HL-60/S4 (cell line): ENCODE results near the gene BRD1.
"Not testable (repeated sequence)": the region's sequence is repeated elsewhere in the genome, so short reads cannot be mapped to it uniquely, and the experiment has no call there.

Source experiments
- in situ Hi-C: fragments of 300-500 bp; cut with MboI; formaldehyde crosslinking; loops from 2 replicates; pipeline ENCODE4 v1.14.3; 2022; ENCODE audit warnings: low sequenced_read_pairs

BRD1 gene

GRCh38 chr22:49785046-49785521 lies 42.6 kb downstream of the BRD1 start:
- in situ Hi-C loops = no loop called here

GRCh38 chr22:49784630-49784971 lies 43.1 kb downstream of the BRD1 start:
- in situ Hi-C loops = no loop called here

GRCh38 chr22:49783926-49784629 lies 43.6 kb downstream of the BRD1 start:
- in situ Hi-C loops = no loop called here

- in situ Hi-C loops = no loop called here
These were observed 44.5 kb downstream of the BRD1 start for GRCh38 chr22:49783036-49783746.

- in situ Hi-C loops = not testable (repeated sequence)
These were observed 45.8 kb downstream of the BRD1 start for GRCh38 chr22:49781886-49782285.

GRCh38 chr22:49781289-49781782 lies 46.3 kb downstream of the BRD1 start:
- in situ Hi-C loops = no loop called here

GRCh38 chr22:49780698-49781288 lies 46.9 kb downstream of the BRD1 start:
- in situ Hi-C loops = no loop called here

GRCh38 chr22:49779853-49780697 lies 47.6 kb downstream of the BRD1 start:
- in situ Hi-C loops = no loop called here

- in situ Hi-C loops = no loop called here
These were observed 48.5 kb downstream of the BRD1 start for GRCh38 chr22:49779211-49779610.

GRCh38 chr22:49777569-49778249 lies 50.0 kb downstream of the BRD1 start:
- in situ Hi-C loops = no loop called here

- in situ Hi-C loops = no loop called here
These were observed 50.8 kb downstream of the BRD1 start for GRCh38 chr22:49776891-49777290.

GRCh38 chr22:49775867-49776511 lies 51.7 kb downstream of the BRD1 start:
- in situ Hi-C loops = no loop called here

- in situ Hi-C loops = no loop called here
These were observed 52.3 kb downstream of the BRD1 start for GRCh38 chr22:49775191-49775866.

GRCh38 chr22:49774499-49775151 lies 53.0 kb downstream of the BRD1 start:
- in situ Hi-C loops = loop anchor here (25.0 kb wide), 1 partner anchor 438 kb away; the partner anchor contains the start of gene SELENOO

GRCh38 chr22:49774046-49774445 lies 53.6 kb downstream of the BRD1 start:
- in situ Hi-C loops = loop anchor here (25.0 kb wide), 1 partner anchor 438 kb away; the partner anchor contains the start of gene SELENOO

GRCh38 chr22:49773531-49773930 lies 54.1 kb downstream of the BRD1 start:
- in situ Hi-C loops = loop anchor here (25.0 kb wide), 1 partner anchor 439 kb away; the partner anchor contains the start of gene SELENOO

GRCh38 chr22:49772692-49773091 lies 55.0 kb downstream of the BRD1 start:
- in situ Hi-C loops = loop anchor here (25.0 kb wide), 1 partner anchor 440 kb away; the partner anchor contains the start of gene SELENOO
